Endothelial cell of umbilical vein (primary cell): ENCODE results near the gene LRRC47.

Experiments
- CTCF ChIP-seq, 2 donors: IDR thresholded peaks; 1 replicate in 1 of 2; 2 replicates in 1 of 2; pipeline ENCODE4 v1.5.1; 2011; ENCODE audit warnings: low read length in 2 of 2, mild to moderate bottlenecking in 2 of 2, moderate library complexity in 2 of 2, control low read depth in 1 of 2, inconsistent platforms in 1 of 2, low read depth in 1 of 2; ENCODE audit not compliant: insufficient read depth in 1 of 2; ENCODE audit errors: extremely low read depth in 1 of 2
- EZH2 ChIP-seq: IDR thresholded peaks from 2 replicates; pipeline ENCODE4 v1.6.1; 2012; ENCODE audit warnings: borderline replicate concordance, low read depth, mild to moderate bottlenecking, moderate library complexity, low read length, inconsistent platforms; ENCODE audit not compliant: severe bottlenecking
- FOS ChIP-seq: IDR thresholded peaks from 2 replicates; pipeline ENCODE4 v1.6.1; 2011; ENCODE audit warnings: mild to moderate bottlenecking, low read length, moderate library complexity, borderline replicate concordance; ENCODE audit not compliant: insufficient read depth
- GATA2 ChIP-seq: IDR thresholded peaks from 2 replicates; pipeline ENCODE4 v1.7.0; 2011; ENCODE audit warnings: low read depth, mild to moderate bottlenecking, moderate library complexity, mixed read lengths, low read length; ENCODE audit not compliant: insufficient read length, insufficient read depth
- JUN ChIP-seq: IDR thresholded peaks from 2 replicates; pipeline ENCODE4 v1.6.1; 2011; ENCODE audit warnings: borderline replicate concordance, low read depth; ENCODE audit not compliant: insufficient read length, insufficient read depth
- MAX ChIP-seq: IDR thresholded peaks from 2 replicates; pipeline ENCODE4 v1.6.1; 2011; ENCODE audit not compliant: insufficient read depth, insufficient read length
- MYC ChIP-seq: IDR thresholded peaks from one replicate; pipeline ENCODE4 v1.6.1; 2011; ENCODE audit warnings: mild to moderate bottlenecking, low read depth, low read length
- POLR2A ChIP-seq: IDR thresholded peaks from 2 replicates; pipeline ENCODE4 v1.6.1; 2012; ENCODE audit warnings: low read depth, mild to moderate bottlenecking, control low read depth, low read length
- POLR2AphosphoS5 ChIP-seq: IDR thresholded peaks from 2 replicates; pipeline ENCODE4 v1.6.1; 2012; ENCODE audit warnings: low read depth, mild to moderate bottlenecking, control low read depth, low read length, moderate library complexity; ENCODE audit not compliant: insufficient read depth

GRCh38 chr1:3762873-3763228 lies 33.4 kb downstream of the LRRC47 start:
- TF ChIP-seq MYC = no peak
- TF ChIP-seq CTCF (IDR thresholded peaks at IDR 0.05; ENCODE audit: extremely low read depth in 1 of 2, insufficient read depth in 1 of 2, low read depth in 1 of 2, low read length in 2 of 2) = no peak
- no peak for TF ChIP-seq POLR2A
- TF ChIP-seq FOS = no peak
- TF ChIP-seq EZH2 = no peak
- no peak for TF ChIP-seq POLR2AphosphoS5
- no peak for TF ChIP-seq MAX
- no peak for TF ChIP-seq GATA2
- no peak for TF ChIP-seq JUN
